MCF 10A (cell line): ENCODE results near the gene RAP1A. TPM values are rescaled to one million over a fixed set of nuclear protein-coding genes. Genes with fewer than 3 reads are reported as not detected.
"Not testable (repeated sequence)": the region's sequence is repeated elsewhere in the genome, so short reads cannot be mapped to it uniquely, and the experiment has no call there.

ENCODE experiments used
- BruUV-seq: library from RNA; stranded (reverse); fragments of 400-500 nt; replicated peaks from 2 replicates; lab custom pipeline; 2021; lab: Mats Ljungman, UMichigan
- CTCF ChIA-PET: fragments of 300-600 bp; sonication (Branson Sonifier 250); formaldehyde crosslinking; extraction: SDS; loops from one replicate; lab custom pipeline; 2021; ENCODE audit warnings: antibody characterized with exemption, inconsistent platforms; lab: Yijun Ruan, JAX
- POLR2A ChIA-PET: fragments of 300-600, 350-650 bp; sonication (Branson Sonifier 250); formaldehyde crosslinking; extraction: SDS; loops from one replicate; lab custom pipeline; 2020; ENCODE audit warnings: antibody characterized with exemption, inconsistent platforms; lab: Yijun Ruan, JAX
- DNase-seq: peaks from one replicate; pipeline ENCODE4 v3.0.0-alpha.2; 2018; ENCODE audit not compliant: unreplicated experiment
- H3K27ac Mint-ChIP-seq: one replicate; pipeline ENCODE4 v1.8.0; 2022; ENCODE audit warnings: mild to moderate bottlenecking, low read depth, mixed read lengths; ENCODE audit not compliant: unreplicated experiment
- H3K27me3 Mint-ChIP-seq: one replicate; pipeline ENCODE4 v1.8.0; 2022; ENCODE audit warnings: mixed read lengths; ENCODE audit not compliant: insufficient read depth, unreplicated experiment
- H3K36me3 Mint-ChIP-seq: one replicate; pipeline ENCODE4 v1.8.0; 2022; ENCODE audit warnings: mild to moderate bottlenecking, moderate library complexity, mixed read lengths; ENCODE audit not compliant: insufficient read depth, unreplicated experiment
- H3K4me1 Mint-ChIP-seq: one replicate; pipeline ENCODE4 v1.8.0; 2022; ENCODE audit warnings: mixed read lengths; ENCODE audit not compliant: insufficient read depth, unreplicated experiment
- H3K4me3 Mint-ChIP-seq: one replicate; pipeline ENCODE4 v1.8.0; 2022; ENCODE audit warnings: mild to moderate bottlenecking, moderate library complexity, mixed read lengths; ENCODE audit not compliant: unreplicated experiment
- H3K9me3 Mint-ChIP-seq: one replicate; pipeline ENCODE4 v1.8.0; 2022; ENCODE audit warnings: mixed read lengths; ENCODE audit not compliant: unreplicated experiment
- intact Hi-C: fragments of 100-400 bp; cut with micrococcal nuclease; formaldehyde crosslinking; loops from 2 replicates; pipeline ENCODE4 v1.14.1; 2022
- total RNA-seq: library from RNA; stranded (reverse); gene quantifications from 2 replicates; pipeline ENCODE4 v1.2.3, GENCODE V29; 2022
- TF ChIP-seq, protein P1 (sequence below): fragments of 200-600 bp; IDR thresholded peaks from one replicate; pipeline ENCODE4 v1.8.0; 2022; ENCODE audit warnings: antibody characterized with exemption, mild to moderate bottlenecking; ENCODE audit not compliant: unreplicated experiment

The RAP1A gene
- total RNA-seq, 1 experiment from 2014 or later, result 39.3 TPM

GRCh38 chr1:111739194-111739924 lies 119.8 kb downstream of the RAP1A start, which contains the start of gene INKA2:
Gene INKA2, minus strand, starts transcription at chr1:111739395. Its CDS starts 153 bp downstream, at chr1:111739242.
- Mint-ChIP-seq H3K9me3 (no peaks in the 10 kb centered on the region), H3K4me1 (peaks cover 17% of the 10 kb centered on the region), H3K4me3 (peak within 1 kb of the TSS; percentile 82), H3K36me3 (no peaks in the 10 kb centered on the region), H3K27ac (peak within 1 kb of the TSS; percentile 94), H3K27me3 (no peaks in the 10 kb centered on the region)
- POLR2A ChIA-PET, result interaction anchor here (0.5 to 4.8 kb wide), 27 partner anchors 8 to 917 kb away, joined by 3 to 86 read pairs (median 5); partner anchors contain the start of genes ATP5PB, DDX20, RAP1A and WDR77
- intact Hi-C loops, result no loop called here
- TF ChIP-seq, protein P1, sequence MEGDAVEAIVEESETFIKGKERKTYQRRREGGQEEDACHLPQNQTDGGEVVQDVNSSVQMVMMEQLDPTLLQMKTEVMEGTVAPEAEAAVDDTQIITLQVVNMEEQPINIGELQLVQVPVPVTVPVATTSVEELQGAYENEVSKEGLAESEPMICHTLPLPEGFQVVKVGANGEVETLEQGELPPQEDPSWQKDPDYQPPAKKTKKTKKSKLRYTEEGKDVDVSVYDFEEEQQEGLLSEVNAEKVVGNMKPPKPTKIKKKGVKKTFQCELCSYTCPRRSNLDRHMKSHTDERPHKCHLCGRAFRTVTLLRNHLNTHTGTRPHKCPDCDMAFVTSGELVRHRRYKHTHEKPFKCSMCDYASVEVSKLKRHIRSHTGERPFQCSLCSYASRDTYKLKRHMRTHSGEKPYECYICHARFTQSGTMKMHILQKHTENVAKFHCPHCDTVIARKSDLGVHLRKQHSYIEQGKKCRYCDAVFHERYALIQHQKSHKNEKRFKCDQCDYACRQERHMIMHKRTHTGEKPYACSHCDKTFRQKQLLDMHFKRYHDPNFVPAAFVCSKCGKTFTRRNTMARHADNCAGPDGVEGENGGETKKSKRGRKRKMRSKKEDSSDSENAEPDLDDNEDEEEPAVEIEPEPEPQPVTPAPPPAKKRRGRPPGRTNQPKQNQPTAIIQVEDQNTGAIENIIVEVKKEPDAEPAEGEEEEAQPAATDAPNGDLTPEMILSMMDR, result no peak
- peak; percentile 92 for DNase-seq
- CTCF ChIA-PET, result interaction anchor here (0.7 to 9.9 kb wide), 13 partner anchors 8 to 249 kb away, joined by 3 to 94 read pairs (median 5); no protein-coding TSS in a partner anchor
- no TSS peak for BruUV-seq

DNA sequence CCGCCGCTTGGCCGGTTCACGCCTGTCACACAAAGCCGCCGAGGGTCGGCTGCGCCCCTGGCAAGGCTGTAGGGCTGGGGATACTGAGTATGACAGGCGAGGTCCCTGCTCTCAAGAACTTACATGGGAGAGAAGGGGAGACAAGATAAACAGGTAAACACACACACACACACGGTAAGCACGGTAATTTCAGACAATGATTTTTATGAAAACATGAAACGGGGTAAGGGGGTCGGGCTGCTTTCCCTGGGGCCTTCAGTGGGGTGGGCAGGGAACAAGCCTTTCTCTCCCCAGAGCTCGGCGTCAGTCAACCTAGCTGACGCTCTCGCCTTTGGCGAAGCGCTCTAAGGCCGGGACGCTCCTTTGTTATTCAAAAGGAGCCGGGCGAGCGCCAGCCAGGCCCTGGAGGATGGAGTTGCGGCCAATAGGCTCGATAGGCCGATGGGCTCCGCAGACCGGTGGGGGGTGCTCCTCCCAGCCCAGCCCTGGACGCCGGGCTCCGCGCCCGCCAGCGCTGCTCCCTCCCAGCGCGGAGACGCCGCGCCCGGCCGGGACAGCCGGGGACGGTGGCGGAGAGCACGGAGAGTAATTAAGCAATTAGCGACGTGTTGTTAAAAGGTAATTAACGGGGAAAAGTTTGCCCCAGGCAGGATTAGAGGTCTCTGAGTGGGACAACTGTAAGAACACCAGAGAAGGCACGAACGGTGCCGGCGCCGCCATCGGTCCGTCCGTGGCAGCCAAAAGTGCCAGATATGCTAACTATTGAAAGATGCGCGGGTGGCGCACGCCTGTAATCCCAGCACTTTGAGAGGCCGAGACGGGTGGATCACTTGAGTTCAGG lies 120.6 kb downstream of the RAP1A start:
- peak overlapping the region; percentile 94 for H3K27ac Mint-ChIP-seq
- H3K4me1 Mint-ChIP-seq, result peaks cover 17% of the 10 kb centered on the region
- no peaks in the 10 kb centered on the region for H3K27me3 Mint-ChIP-seq
- H3K36me3 Mint-ChIP-seq, result no peaks in the 10 kb centered on the region
- CTCF ChIA-PET, result interaction anchor here (0.7 to 9.9 kb wide), 8 partner anchors 10 to 232 kb away, joined by 3 to 94 read pairs (median 5); no protein-coding TSS in a partner anchor
- H3K9me3 Mint-ChIP-seq, result no peaks in the 10 kb centered on the region
- DNase-seq, result no peak
- TF ChIP-seq, protein P1, result no peak
- peak overlapping the region; percentile 82 for H3K4me3 Mint-ChIP-seq
- intact Hi-C loops, result no loop called here
- BruUV-seq, result no TSS peak
- POLR2A ChIA-PET, result interaction anchor here (1.3 to 4.8 kb wide), 13 partner anchors 9 to 601 kb away, joined by 4 to 86 read pairs (median 11); partner anchors contain the start of genes ATP5PB, DDX20, RAP1A and WDR77

- POLR2A ChIA-PET, result interaction anchor here (1.0 kb wide), 1 partner anchor 39 kb away, joined by 3 read pairs; no protein-coding TSS in a partner anchor
- H3K4me1 Mint-ChIP-seq, result peaks cover 14% of the 10 kb centered on the region
- H3K4me3 Mint-ChIP-seq, BruUV-seq, DNase-seq, intact Hi-C loops, H3K27me3 Mint-ChIP-seq, H3K27ac Mint-ChIP-seq, H3K36me3 Mint-ChIP-seq, H3K9me3 Mint-ChIP-seq: not testable (repeated sequence)
- CTCF ChIA-PET, result interaction anchor here (0.6 to 1.0 kb wide), 2 partner anchors 26 to 270 kb away, joined by 3 to 4 read pairs; no protein-coding TSS in a partner anchor
Measured at GRCh38 chr1:111742292-111742691, 122.7 kb downstream of the RAP1A start.

- H3K27me3 Mint-ChIP-seq, result no peaks in the 10 kb centered on the region
- no peak overlapping the region for H3K4me3 Mint-ChIP-seq
- no TSS peak for BruUV-seq
- ChIA-PET CTCF (interaction anchor here (0.6 to 1.3 kb wide), 4 partner anchors 27 to 271 kb away, joined by 3 to 7 read pairs (median 5); no protein-coding TSS in a partner anchor), POLR2A (no interaction called here)
- no peaks in the 10 kb centered on the region for H3K36me3 Mint-ChIP-seq
- H3K27ac Mint-ChIP-seq, result no peak overlapping the region
- intact Hi-C loops, result no loop called here
- H3K9me3 Mint-ChIP-seq, result no peaks in the 10 kb centered on the region
- TF ChIP-seq, protein P1, result no peak
- no peak for DNase-seq
- peaks cover 7% of the 10 kb centered on the region for H3K4me1 Mint-ChIP-seq
Measured at GRCh38 chr1:111742938-111743549, 123.5 kb downstream of the RAP1A start.
